K562 (cell line): ENCODE results near the gene DRC1. TPM values are rescaled to one million over a fixed set of nuclear protein-coding genes. Genes with fewer than 3 reads are reported as not detected.
A peak's percentile ranks its signal among the peaks of the same experiment; 100 is the strongest.

Experiments
- ARID1B ChIP-seq: fragments of 450-650 bp; IDR thresholded peaks from 2 replicates; pipeline ENCODE4 v1.6.1; 2016; ENCODE audit warnings: antibody characterized with exemption, mild to moderate bottlenecking, inconsistent platforms
- CAMTA2 ChIP-seq: fragments of 250-450 bp; sonication (Bioruptor Pico); conservative IDR thresholded peaks from 2 replicates; pipeline ENCODE4 v1.5.1; 2022
- CBFA2T2 ChIP-seq: fragments of 450-650 bp; conservative IDR thresholded peaks from 2 replicates; pipeline ENCODE4 v1.6.1; 2017; ENCODE audit warnings: mild to moderate bottlenecking
- CBX1 ChIP-seq: sonication (generic); IDR thresholded peaks from 2 replicates; pipeline ENCODE4 v1.6.1; 2016; ENCODE audit warnings: antibody characterized with exemption, low read depth, mild to moderate bottlenecking
- DACH1 ChIP-seq: fragments of 450-650 bp; IDR thresholded peaks from 2 replicates; pipeline ENCODE4 v1.6.1; 2018; ENCODE audit not compliant: partially characterized antibody
- EHMT2 ChIP-seq: fragments of 450-650 bp; IDR thresholded peaks from 2 replicates; pipeline ENCODE4 v1.6.1; 2018; ENCODE audit warnings: antibody characterized with exemption
- ELF2 ChIP-seq: fragments of 250-450 bp; sonication (Bioruptor Pico); IDR thresholded peaks from 2 replicates; pipeline ENCODE4 v1.5.0; 2021; ENCODE audit warnings: mild to moderate bottlenecking
- ESRRB ChIP-seq: fragments of 250-450 bp; sonication (Bioruptor Pico); IDR thresholded peaks from 2 replicates; pipeline ENCODE4 v1.5.0; 2020; ENCODE audit warnings: mild to moderate bottlenecking, moderate library complexity, borderline replicate concordance
- GTF2F1 ChIP-seq: IDR thresholded peaks from 2 replicates; pipeline ENCODE4 v1.6.1; 2011; ENCODE audit warnings: low read depth, low read length, improper control_type of control experiment
- HMBOX1 ChIP-seq: sonication (generic); IDR thresholded peaks from 2 replicates; pipeline ENCODE4 v1.6.1; 2016
- KDM2B ChIP-seq: fragments of 250-450 bp; sonication (Bioruptor Pico); IDR thresholded peaks from 2 replicates; pipeline ENCODE4 v1.8.0; 2021; ENCODE audit warnings: mild to moderate bottlenecking, moderate library complexity
- KHSRP ChIP-seq: fragments of 450-650 bp; IDR thresholded peaks from 2 replicates; pipeline ENCODE4 v1.6.1; 2017
- MEIS2 ChIP-seq: fragments of 450-650 bp; IDR thresholded peaks from 2 replicates; pipeline ENCODE4 v1.6.1; 2014; ENCODE audit warnings: mild to moderate bottlenecking; ENCODE audit not compliant: partially characterized antibody
- NCOR1 ChIP-seq: fragments of 450-650 bp; IDR thresholded peaks from 2 replicates; pipeline ENCODE4 v1.6.1; 2016; ENCODE audit warnings: mild to moderate bottlenecking, moderate library complexity
- NELFE ChIP-seq: IDR thresholded peaks from 2 replicates; pipeline ENCODE4 v1.6.1; 2011; ENCODE audit warnings: mild to moderate bottlenecking; ENCODE audit not compliant: insufficient read depth, insufficient read length
- PHF21A ChIP-seq: fragments of 450-650 bp; IDR thresholded peaks from 2 replicates; pipeline ENCODE4 v1.6.1; 2017; ENCODE audit warnings: low read depth, borderline replicate concordance
- PRMT5 ChIP-seq: sonication (generic); formaldehyde crosslinking; IDR thresholded peaks from 2 replicates; pipeline ENCODE4 v1.5.0; 2020; ENCODE audit warnings: missing genetic modification reagents
- RBM39 ChIP-seq: fragments of 200-400 bp; formaldehyde crosslinking; optimal IDR thresholded peaks from 2 replicates; pipeline ENCODE3; 2018; ENCODE audit warnings: low read depth, low read length
- SMARCB1 ChIP-seq: IDR thresholded peaks from 2 replicates; pipeline ENCODE4 v1.6.1; 2011; ENCODE audit warnings: improper control_type of control experiment, low read depth; ENCODE audit not compliant: insufficient read length
- TAF9B ChIP-seq: fragments of 450-650 bp; IDR thresholded peaks from 2 replicates; pipeline ENCODE4 v1.6.1; 2018; ENCODE audit warnings: mild to moderate bottlenecking; ENCODE audit not compliant: partially characterized antibody
- TAL1 ChIP-seq: fragments of 450-650 bp; IDR thresholded peaks from 2 replicates; pipeline ENCODE4 v1.6.1; 2016; ENCODE audit warnings: mild to moderate bottlenecking
- ZHX1 ChIP-seq: fragments of 150-350 bp; conservative IDR thresholded peaks from 2 replicates; pipeline ENCODE4 v1.6.1; 2014; ENCODE audit warnings: low read length
- ZNF174 ChIP-seq: fragments of 250-450 bp; sonication (Bioruptor Pico); IDR thresholded peaks from 2 replicates; pipeline ENCODE4 v1.4.0; 2020; ENCODE audit warnings: mild to moderate bottlenecking
- ZNF212 ChIP-seq: fragments of 450-650 bp; formaldehyde crosslinking; IDR thresholded peaks from 2 replicates; pipeline ENCODE4 v1.4.0; 2020; ENCODE audit warnings: mild to moderate bottlenecking
- ZNF277 ChIP-seq: fragments of 250-450 bp; sonication (Bioruptor Pico); IDR thresholded peaks from 2 replicates; pipeline ENCODE4 v1.8.0; 2022; ENCODE audit warnings: inconsistent platforms, mild to moderate bottlenecking, moderate library complexity, borderline replicate concordance
- ZNF589 ChIP-seq: fragments of 200-800 bp; sonication (Bioruptor generic); IDR thresholded peaks from 2 replicates; pipeline ENCODE4 v1.6.1; 2016; ENCODE audit warnings: low read depth, missing genetic modification characterization, missing compliant biosample characterization
- ZNF740 ChIP-seq, 3 experiments: fragments of 200-800 bp in 1 of 3; sonication (Bioruptor generic) in 1 of 3; sonication (generic) in 1 of 3; formaldehyde crosslinking in 1 of 3; IDR thresholded peaks; 2 replicates each; pipeline versions ENCODE4 v1.6.1 to v1.8.0; 2016 to 2022; ENCODE audit warnings: mild to moderate bottlenecking in 2 of 3, missing compliant biosample characterization in 2 of 3, missing genetic modification characterization in 2 of 3, missing genetic modification reagents in 1 of 3
- polyA plus RNA-seq, 8 experiments: library from polyadenylated mRNA; depleted of rRNA in 4 of 8; stranded (reverse) in 5 of 8; unstranded in 3 of 8; fragments of >200 nt; fragmentation: Nextera tagmentation in 2 of 8; fragmentation: Illumina TruSeq in 1 of 8; extraction: Ambion mirVana in 2 of 8; extraction: Trizol in 1 of 8; gene quantifications; 2 replicates each; pipeline versions ENCODE4 v1.2.1 to v1.2.3, GENCODE V29; 2011 to 2014; ENCODE audit warnings: inconsistent platforms in 1 of 8, missing spikeins in 1 of 8
- total RNA-seq, 7 experiments: library from RNA; depleted of rRNA in 6 of 7; stranded (reverse); fragments of >200 nt in 6 of 7; fragmentation: Illumina TruSeq in 2 of 7; extraction: Trizol in 2 of 7; gene quantifications; 2 replicates each; pipeline versions ENCODE4 v1.2.1 to v1.2.3, GENCODE V29; 2011 to 2021; ENCODE audit warnings: low replicate concordance in 1 of 7

DRC1 gene
- total and polyA plus RNA-seq, 9 of the 15 experiments (the other 6 are each of a cell fraction or from before 2014, with no cell fraction given) = 0.07 to 0.10 TPM; not detected in 7

- TF ChIP-seq KDM2B = no peak
- TF ChIP-seq NELFE = no peak
- peak; percentile 54 for TF ChIP-seq MEIS2
- peak; percentile 70 for TF ChIP-seq HMBOX1
- TF ChIP-seq TAL1 = peak; percentile 68
- TF ChIP-seq ZNF212 (CRISPR knock-in tag) = no peak
- peak; percentile 60 for TF ChIP-seq ARID1B
- TF ChIP-seq ZNF277 (CRISPR knock-in tag) = no peak
- TF ChIP-seq PHF21A = no peak
- TF ChIP-seq PRMT5 = no peak
- no peak for TF ChIP-seq ESRRB (CRISPR knock-in tag)
- no peak for TF ChIP-seq ZNF589 (CRISPR knock-in tag)
- no peak for TF ChIP-seq SMARCB1
- no peak for TF ChIP-seq EHMT2
- no peak for TF ChIP-seq RBM39
- peak; percentile 54 for TF ChIP-seq CBFA2T2
- TF ChIP-seq DACH1 = peak; percentile 12
- no peak for TF ChIP-seq ELF2
- no peak for TF ChIP-seq TAF9B
- no peak for TF ChIP-seq ZNF174
- no peak for TF ChIP-seq CAMTA2 (CRISPR knock-in tag)
- TF ChIP-seq KHSRP = no peak
- no peak for TF ChIP-seq ZHX1
- peak; percentile 35; the same call in 1 of the 2 replicates for TF ChIP-seq NCOR1
- TF ChIP-seq CBX1 = no peak
- no peak for TF ChIP-seq GTF2F1
- TF ChIP-seq ZNF740 (CRISPR knock-in tag; IDR thresholded peaks at IDR 0.05) = no peak
- no peak for TF ChIP-seq ZNF740 (tag; IDR thresholded peaks at IDR 0.05)
Measured at GRCh38 chr2:26359886-26360473, 41.7 kb upstream of the DRC1 start (continued).
